Fibroblast of upper back skin (primary cell): ENCODE measurements around the gene CCDC85B.
"Not testable (repeated sequence)": the region's sequence is repeated elsewhere in the genome, so short reads cannot be mapped to it uniquely, and the experiment has no call there.

Experiments used
- DNase-seq: peaks from one replicate; pipeline ENCODE4 v3.0.0-alpha.2; 2013

The CCDC85B gene

DNA sequence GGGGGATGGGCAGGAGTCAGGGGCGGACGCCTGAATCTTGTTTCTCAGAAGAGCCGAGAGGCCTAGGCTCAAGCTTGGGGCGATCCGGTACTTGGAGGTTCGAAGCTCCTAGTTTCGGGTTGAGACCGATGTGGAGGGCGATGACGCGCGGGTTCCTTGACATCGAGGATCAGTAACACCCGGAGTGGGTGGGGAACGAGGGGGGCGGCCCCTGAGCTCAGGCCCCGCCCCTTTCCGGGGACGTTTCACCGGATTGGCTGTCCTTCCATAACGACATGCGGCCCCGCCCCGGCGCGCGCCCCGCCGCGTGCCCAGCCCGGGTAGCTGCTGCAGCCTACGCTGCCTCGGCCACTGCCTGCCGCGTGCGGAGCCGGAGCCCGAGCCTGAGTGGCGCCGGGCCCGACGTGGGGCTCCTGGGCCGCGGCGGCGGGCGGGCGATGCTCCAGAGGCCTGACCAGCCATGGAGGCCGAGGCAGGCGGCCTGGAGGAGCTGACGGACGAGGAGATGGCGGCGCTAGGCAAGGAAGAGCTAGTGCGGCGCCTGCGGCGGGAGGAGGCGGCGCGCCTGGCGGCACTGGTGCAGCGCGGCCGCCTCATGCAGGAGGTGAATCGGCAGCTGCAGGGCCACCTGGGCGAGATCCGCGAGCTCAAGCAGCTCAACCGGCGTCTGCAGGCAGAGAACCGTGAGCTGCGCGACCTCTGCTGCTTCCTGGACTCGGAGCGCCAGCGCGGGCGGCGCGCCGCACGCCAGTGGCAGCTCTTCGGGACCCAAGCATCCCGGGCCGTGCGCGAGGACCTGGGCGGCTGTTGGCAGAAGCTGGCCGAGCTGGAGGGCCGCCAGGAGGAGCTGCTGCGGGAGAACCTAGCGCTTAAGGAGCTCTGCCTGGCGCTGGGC is at the start of gene CCDC85B:
TSS of gene CCDC85B (plus strand) at position 350 of the 895 bp plus-strand sequence. CDS start at position 461, 111 bp downstream.
- peak; percentile 95 for DNase-seq

DNA sequence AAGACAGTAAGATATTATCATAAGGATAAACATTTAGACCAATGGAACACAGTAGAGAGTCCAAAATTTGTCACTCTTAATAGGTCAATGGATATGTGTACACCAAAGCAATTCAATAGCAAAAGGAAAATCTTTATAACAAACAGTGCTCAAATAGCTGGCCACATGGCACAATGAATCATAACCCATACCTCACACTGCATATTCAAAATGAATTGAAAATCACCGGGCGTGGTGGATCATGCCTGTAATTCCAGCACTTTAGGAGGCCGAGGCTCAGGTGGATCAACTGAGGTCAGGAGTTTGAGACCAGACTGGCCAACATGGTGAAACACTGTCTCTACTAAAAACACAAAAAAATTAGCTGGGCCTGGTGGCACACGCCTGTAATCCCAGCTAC is 48.3 kb upstream of the CCDC85B start:
- DNase-seq = no peak

DNA sequence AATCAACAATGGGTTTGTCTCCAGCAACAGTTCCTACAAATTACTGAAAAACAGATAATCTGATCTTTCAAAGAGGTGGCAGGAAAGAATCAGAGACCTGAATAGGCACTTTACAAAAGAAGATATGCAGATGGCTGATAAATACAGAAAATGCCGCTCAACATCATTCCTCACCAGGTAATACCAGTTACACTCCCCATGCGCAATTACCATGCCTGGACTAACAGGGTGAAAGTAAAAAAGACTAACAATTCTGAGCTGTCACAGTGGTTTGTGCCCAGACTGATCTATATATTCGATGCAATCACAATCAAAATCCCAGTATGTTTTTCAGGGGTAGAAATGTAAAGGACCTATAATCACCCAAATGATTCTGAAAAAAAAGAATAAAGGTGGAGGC is 46.7 kb upstream of the CCDC85B start:
- DNase-seq = no peak

DNA sequence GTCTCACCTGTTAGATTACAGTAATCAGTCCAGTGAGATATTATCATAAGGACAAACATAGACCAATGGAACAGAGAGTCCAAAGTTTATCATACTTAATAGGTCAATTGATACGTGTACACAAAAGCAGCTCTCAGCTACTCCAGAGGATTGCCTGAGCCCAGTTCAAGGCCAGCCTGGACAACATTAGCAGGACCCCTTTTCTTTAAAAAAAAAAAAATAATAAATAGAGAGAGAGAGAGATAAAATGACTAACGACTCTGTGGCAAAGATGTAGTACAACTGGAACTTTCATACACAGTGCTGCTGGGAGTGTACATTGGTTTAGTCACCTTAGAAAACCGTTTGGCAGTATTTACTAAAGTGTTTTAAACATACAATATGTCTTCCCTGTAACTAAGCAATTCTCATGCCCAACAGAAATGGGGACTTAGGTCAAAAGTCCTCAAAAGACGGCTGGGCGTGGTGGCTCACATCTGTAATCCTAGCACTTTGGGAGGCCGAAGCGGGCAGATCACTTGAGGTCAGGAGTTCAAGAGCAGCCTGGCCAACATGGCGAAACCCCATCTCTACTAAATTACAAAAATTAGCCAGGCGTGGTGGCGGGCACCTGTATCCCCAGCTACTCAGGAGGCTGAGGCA is 46.1 kb upstream of the CCDC85B start:
- DNase-seq = no peak

DNA sequence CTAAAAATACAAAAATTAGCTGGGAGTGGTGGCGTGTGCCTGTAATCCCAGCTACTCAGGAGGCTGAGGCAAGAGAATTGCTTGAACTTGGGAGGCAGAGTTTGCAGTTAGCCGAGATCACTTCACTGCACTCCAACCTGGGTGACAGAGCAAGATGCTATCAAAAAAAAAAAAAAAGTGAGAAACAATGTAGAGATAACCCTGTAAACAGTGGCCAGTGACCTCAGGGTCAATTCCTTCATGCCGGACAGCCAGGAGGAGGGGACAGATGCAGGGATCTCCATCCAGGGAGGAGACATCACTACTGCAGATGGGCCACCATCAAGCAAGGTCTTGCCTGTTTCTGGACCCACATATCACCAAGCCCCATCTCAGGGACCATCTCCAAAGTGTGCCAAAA is 42.7 kb upstream of the CCDC85B start:
- DNase-seq = no peak

DNA sequence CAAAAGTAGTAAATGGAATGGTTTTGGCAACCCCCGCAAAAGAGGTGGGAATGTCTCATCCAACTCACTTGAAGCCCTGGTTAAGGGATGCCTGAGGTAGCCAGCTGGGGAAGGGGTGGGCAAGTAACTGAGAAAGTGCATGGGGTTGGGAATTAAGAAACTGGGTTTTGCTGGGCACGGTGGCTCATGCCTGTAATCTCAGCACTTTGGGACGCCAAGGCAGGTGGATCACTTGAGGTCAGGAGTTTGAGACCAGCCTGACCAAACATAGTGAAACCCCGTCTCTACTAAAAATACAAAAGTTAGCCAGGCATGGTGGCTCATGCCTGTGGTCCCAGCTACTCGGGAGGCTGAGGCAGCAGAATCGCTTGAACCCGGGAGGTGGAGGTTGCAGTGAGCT is 41.8 kb upstream of the CCDC85B start:
- not testable (repeated sequence) for DNase-seq

DNA sequence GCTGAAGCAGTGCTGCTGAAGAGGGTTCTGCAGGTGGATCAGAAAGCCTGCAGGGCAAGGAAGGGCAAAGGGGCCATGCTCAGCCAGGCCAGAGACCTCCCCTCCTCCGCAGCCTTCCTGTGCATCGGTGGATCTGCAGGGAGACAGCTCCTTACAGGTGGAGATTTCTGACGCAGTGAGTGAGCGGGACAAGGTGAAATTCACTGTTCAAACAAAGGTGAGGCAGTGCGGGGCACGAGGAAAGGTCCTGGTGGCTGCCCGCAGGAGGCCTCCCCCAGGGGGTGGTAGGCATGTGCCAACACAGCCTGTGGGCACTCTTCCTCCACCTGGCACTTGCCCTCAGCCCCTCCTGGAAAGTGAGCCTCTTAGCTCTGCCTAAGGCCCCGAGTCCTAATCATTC is 41.1 kb upstream of the CCDC85B start:
- DNase-seq = no peak

DNA sequence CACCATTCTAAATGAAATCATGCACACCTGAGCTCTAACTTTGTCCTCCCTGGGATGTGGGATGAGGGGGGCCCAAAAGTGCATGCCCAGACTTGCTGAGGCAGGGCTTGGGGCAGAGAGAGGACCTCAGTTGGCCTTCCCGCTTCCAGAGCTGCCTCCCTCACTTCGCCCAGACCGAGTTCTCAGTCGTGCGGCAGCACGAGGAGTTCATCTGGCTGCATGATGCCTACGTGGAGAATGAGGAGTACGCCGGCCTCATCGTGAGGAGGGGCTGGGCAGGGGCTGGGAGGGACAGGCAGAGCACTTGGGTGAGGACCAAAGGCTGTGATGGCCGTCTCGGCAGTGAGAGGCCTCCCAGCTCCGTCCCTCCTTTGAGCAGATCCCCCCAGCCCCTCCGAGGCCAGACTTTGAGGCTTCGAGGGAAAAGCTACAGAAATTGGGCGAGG is 40.7 kb upstream of the CCDC85B start:
- no peak for DNase-seq

DNA sequence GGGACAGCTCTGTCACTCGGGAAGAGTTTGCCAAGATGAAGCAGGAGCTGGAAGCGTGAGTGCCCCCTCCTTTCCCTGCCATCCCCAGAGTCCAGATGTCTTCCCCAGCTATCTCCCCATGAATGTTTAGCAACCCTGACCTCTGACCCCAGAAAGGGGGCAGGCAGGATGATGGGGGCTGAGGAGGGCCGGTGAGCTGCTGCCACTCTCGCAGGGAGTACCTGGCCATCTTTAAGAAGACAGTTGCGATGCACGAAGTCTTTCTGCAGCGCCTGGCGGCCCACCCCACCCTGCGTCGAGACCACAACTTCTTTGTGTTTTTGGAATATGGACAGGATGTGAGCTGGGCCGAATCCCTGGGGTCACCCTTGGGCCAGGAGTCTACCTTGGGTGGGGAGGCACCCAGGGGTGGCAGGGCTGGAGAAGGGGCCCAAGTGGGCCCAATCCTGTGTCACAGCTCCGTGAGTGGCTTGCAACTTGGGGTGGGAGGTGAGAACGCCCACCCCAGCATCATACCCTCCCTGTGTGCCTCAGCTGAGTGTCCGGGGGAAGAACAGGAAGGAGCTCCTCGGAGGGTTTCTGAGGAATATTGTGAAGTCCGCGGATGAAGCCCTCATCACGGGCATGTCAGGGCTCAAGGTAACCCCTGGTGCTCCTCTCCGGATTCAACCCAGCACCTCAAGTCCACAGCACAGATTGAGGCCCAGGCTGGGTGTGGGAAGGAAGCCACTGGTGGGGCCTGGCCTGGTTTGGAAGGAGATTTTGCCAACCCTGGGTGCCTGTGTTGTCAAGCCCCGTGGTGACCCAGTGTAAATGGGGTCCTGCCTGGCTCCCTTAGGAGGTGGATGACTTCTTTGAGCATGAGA is 40.0 kb upstream of the CCDC85B start:
- no peak for DNase-seq

DNA sequence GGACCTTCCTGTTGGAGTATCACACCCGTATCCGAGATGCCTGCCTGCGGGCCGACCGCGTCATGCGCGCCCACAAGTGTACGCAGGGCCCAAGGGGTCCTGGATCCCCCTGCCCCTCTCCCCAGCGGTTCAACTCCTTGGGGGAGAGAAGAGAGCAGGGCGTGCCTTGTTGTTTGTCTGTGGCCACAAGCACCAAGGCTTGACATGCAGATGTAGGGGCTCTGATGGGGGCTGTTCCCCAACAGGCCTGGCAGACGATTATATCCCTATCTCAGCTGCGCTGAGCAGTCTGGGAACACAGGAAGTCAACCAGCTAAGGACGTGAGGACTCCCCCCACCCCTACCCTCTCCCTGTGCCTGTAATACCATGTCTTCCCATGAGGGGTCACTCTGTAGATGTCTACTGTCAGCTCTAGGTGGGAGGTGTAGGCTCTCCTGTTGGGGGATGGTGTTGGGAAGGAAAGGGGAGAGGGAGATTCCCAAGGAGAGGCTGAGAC is 39.3 kb upstream of the CCDC85B start:
- DNase-seq = no peak

DNA sequence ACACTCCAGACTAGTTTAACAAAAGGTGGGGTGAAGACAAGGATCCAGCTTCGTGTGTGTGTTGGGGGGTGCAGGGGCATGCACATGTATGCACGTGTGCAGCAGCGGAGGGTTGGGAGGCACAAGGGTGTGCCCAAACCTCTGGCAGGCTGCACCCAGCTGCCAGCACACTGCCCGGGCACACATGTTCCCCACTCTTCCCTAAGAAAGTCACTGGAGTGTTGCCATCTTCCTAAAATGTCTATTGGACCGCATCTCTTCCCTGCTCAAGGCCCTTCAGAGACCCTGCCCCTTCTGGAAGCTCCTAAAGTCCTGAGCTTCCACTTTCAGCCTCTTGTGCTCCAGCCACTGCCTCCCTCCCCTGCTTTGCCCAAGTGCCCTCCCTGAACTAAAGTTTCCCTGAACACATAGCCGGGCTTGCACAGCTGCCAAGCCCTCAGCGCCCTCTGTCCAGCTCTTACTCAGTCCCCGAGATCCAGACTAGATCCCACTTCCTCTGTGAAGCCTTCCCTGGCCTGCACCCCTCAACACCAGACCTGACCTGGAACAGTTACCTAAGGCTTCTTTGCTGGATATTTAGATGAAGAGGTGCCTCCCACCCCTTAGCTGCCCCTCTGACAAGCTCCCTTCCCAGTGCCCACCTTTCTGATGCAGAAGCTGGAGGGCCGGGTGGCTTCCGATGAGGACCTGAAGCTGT is 38.5 kb upstream of the CCDC85B start:
- DNase-seq = no peak

DNA sequence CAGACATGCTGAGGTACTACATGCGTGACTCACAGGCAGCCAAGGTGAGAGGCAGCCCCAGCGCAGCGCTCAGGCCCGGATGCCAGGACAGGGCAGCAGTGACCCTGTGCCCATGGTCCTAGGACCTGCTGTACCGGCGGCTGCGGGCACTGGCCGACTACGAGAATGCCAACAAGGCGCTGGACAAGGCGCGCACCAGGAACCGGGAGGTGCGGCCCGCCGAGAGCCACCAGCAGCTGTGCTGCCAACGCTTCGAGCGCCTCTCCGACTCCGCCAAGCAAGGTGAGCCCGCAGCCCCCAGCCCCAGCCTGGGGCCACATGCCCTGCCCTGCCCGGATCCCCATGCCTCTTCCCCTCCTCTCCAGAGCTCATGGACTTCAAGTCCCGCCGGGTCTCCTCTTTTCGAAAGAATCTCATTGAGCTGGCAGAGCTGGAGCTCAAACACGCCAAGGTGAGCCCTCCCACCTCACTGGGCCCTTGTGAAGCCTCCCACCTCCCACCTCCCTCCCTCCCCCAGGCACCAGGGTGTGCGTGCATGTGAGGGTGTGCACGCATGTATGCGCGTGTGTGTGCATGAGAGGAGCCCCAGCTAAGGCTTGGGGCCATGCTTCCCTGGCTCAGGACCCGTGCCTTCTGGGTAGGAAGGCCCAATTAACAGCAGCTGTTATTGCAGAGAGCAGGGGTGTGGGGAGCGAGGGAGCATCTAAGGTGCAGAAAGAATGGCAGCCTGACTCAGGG is 37.8 kb upstream of the CCDC85B start:
- DNase-seq = no peak

DNA sequence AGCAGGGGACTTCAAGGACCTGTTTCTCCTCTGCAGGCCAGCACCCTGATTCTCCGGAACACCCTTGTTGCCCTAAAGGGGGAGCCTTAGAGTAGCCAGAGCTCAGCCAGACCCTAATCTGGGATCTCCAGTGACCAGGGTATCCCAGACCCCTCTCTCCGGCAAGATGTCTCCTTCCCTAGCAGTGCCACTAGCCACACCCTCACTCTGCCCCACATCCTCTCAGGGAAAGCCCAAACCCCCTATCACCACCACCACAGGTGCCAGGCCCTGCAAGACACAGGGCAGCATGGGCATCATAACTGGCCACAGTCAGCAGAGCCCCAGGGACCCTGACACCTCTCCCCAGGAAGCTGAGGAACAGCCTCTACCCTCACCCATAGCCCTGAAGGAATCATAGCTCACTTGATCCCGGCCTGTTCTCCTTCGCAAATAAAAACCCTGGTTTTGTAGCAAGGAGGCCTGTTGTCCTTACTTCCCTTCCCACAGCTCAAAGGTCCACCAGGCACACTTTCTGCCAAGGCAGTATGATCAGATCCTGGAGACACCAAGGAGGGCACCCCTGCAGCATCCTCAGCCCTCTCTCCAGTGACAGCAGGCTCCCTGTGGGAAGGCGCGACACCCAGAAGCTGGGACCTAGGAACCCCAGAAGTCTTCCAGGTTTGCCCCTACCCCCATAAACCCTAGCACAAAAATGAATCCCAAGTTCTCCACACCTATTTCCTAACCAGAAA is 37.1 kb upstream of the CCDC85B start:
- no peak for DNase-seq

DNA sequence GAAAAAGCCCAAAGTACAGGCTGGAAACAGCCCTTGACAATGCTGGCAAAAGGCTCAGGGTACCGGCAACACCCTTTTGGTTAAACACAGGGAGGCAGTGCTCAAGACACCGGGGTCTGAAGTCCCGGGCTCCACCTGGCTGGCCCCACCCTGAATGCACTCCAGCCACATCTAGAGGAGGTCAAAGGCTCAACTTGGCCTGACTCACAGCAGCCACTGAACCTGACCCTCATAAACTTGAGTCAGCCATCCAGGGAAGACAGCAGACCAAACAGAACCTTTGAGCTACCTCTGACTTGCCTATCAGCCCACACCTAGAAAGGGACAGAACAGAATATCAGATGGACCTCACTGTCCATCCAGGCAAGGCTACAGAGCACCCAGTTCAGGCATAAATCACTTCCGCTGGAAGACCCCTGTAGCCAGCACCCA is 36.3 kb upstream of the CCDC85B start:
- DNase-seq = no peak

DNA sequence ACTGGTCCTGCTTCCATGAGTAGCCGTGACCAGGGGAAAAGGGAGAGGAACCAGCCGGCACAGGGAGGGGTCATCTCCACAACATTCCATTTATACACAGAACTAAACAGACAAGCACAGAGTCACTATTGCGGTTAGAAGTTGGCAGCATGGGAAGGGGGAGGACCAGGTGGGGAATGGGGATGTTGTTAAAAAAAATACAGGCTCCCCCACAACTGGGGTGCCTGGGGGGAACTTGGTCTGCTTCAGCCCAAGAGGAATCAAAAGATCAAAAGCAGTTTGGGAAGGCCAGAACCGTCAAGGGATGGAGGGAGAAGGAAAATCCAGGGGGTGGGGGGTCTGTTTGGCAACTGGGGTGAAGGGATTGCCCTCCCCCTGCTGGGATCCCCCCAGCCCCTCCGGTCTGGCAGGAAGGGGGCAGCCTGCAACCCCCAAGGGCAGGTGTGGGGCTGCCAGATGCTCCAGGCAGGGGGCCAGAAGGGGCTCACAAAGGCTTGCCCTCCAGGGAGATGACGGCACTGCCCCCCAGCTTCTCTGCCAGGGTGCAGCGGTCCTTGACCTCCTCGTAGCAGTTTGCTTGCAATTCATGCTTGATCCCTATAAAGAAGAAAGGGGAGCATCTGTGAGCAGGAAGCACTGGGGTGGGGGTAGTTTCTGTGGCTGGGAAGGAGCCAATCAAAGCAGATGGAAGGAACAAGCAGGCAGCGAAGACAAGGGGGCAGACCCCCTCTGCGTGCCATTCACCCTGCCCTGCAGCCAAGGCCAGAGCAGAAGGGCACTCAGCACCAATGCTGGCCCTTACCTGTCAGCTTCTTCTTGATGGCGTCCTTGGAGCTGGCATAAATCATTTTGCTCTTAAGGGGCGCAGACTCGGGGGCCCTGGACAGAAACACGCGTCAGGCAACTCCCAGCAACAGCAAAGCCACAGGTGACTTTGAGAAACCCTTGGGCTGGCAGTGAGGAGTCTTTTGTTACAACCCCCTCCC is 35.3 kb upstream of the CCDC85B start:
- DNase-seq = no peak

DNA sequence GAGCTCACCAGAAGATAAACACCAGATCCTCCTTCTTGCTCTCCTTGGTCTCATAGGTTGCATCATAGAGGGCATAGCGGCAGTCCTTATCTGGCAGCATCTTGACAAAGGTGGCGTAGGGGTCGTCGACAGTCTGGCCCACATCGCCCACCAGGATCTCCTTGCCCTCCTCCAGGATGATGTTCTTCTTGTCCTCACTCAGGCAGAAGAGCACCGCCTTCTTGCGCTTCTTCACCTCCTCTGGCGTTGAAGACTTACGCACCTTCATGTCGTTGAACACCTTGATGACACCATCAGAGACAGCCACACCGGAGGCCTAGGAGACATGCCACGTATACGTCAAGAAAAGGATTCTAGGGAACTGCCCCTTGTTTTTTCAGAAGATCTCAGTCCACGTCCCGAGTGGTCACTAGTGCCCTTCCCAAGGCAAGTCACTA is 34.5 kb upstream of the CCDC85B start:
- no peak for DNase-seq

DNA sequence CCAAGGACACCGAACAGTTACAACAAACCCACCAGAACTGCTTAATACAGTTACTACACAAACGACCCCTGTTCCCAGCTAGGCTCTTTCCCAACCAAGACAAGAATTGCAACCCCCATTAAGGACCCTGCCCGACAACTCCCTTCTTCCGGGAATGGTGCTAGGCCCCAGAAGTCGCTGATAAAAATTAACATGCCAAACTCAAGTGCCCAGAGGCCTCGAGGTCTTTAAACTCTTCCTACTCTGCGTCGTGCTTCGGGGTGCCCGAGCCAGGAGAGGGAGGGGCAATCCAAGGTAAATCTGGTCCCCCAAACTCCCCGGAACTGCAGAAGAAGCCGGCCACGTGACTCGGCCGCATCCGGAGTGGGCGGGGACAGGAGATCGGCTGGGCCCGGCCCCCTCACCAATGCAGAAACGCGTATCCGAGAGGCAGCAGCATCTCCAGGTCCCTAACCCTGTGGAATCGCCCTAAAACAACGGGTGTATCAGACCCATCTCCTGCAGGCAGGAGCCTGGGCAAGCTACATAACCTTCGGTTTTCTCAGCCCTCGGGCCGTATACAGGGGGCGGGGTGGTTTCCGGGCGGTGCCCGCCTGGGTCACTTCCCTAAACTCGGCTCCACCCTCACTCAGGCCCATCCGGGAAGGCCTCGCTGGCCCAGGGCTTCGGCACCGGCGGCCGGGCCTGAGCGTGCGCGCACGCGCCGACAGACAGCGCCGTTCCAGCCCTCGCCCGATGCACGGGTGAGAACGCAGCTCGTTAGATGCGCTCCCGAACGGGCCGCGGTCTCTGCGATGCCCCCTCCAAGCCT is 33.6 kb upstream of the CCDC85B start:
- no peak for DNase-seq

DNA sequence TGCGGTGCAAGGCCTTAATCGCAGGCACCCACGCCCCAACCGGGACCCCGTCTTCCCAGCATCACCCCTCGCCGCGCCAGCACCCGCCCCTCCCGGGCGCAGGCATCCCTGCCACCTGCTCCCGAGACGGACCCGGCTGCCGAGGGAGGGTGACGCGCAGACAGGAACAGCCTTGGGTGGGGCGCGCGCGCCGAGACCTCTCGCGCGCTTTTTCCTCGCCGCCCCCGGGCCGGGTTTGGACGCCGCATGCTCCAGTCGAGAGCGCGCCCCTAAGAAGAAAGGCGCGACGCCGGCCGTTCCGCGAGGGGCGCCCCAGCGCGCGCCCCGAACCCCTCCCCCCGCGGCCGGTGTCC is 33.0 kb upstream of the CCDC85B start:
- no peak for DNase-seq
